Progenitor cell of endocrine pancreas (in vitro differentiated cells): ENCODE measurements around the gene RABAC1. TPM values are rescaled to one million over a fixed set of nuclear protein-coding genes. Genes with fewer than 3 reads are reported as not detected.

Experiments
- DNase-seq: peaks from one replicate; pipeline ENCODE4 v3.0.0; 2021; ENCODE audit warnings: low spot score; ENCODE audit not compliant: unreplicated experiment
- H3K27ac Mint-ChIP-seq: 2 replicates; pipeline ENCODE4 v1.8.0; 2021; ENCODE audit warnings: mild to moderate bottlenecking, moderate library complexity, mixed read lengths
- H3K27me3 Mint-ChIP-seq: 2 replicates; pipeline ENCODE4 v1.8.0; 2021; ENCODE audit warnings: mixed read lengths
- H3K36me3 Mint-ChIP-seq: 2 replicates; pipeline ENCODE4 v1.8.0; 2022; ENCODE audit warnings: mixed read lengths; ENCODE audit not compliant: insufficient read depth
- H3K4me1 Mint-ChIP-seq: 2 replicates; pipeline ENCODE4 v1.8.0; 2021; ENCODE audit warnings: low read depth, mixed read lengths
- H3K4me3 Mint-ChIP-seq: 2 replicates; pipeline ENCODE4 v1.8.0; 2021; ENCODE audit warnings: low read depth, mild to moderate bottlenecking, moderate library complexity, mixed read lengths
- H3K9me3 Mint-ChIP-seq: 2 replicates; pipeline ENCODE4 v1.8.0; 2021; ENCODE audit warnings: low read depth, mixed read lengths
- CTCF ChIP-seq: fragments of 200-600 bp; sonication (generic); IDR thresholded peaks from one replicate; pipeline ENCODE4 v1.5.0; 2021; ENCODE audit warnings: antibody characterized with exemption, mild to moderate bottlenecking; ENCODE audit not compliant: unreplicated experiment
- total RNA-seq: library from RNA; stranded (reverse); gene quantifications from 2 replicates; pipeline ENCODE4 v1.2.1, GENCODE V29; 2021

Gene RABAC1
- total RNA-seq, 1 donor from 2014 or later, result 86.6 TPM

DNA sequence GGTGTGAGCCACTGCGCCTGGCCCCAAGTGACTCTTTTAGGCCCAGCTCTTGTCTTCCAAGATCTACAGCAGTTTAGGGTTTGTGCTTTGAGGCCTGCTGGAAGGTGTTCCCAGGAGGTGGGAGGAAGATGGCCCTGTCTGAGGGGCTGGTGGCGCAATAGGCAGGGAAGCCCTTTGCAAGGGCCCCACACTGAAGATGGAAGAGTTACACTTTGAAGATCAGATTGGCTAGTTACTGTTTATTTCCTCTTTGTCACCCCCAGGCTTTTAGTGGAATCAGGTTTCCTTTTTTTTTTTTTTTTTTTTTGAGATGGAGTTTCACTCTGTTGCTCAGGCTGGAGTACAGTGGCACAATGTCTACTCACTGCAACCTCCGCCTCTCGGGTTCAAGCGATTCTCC is 1.9 kb upstream of the RABAC1 start:
- Mint-ChIP-seq H3K9me3 (no peaks in the 10 kb centered on the region), H3K4me1 (peaks cover 6% of the 10 kb centered on the region), H3K27ac (peak overlapping the region; percentile 16), H3K36me3 (peaks cover 1% of the 10 kb centered on the region), H3K4me3 (no peak overlapping the region), H3K27me3 (no peaks in the 10 kb centered on the region)
- TF ChIP-seq CTCF, result no peak
- no peak for DNase-seq

- TF ChIP-seq CTCF, result no peak
Measured at GRCh38 chr19:41958367-41959055, 610 bp downstream of the RABAC1 start.

GRCh38 chr19:41957838-41958366 is 1.2 kb downstream of the RABAC1 start:
- no peaks in the 10 kb centered on the region for H3K9me3 Mint-ChIP-seq
- H3K36me3 Mint-ChIP-seq, result peaks cover 1% of the 10 kb centered on the region
- H3K4me1 Mint-ChIP-seq, result peaks cover 6% of the 10 kb centered on the region
- TF ChIP-seq CTCF, result peak; percentile 86
- DNase-seq, result peak; percentile 60
- H3K4me3 Mint-ChIP-seq, result peak overlapping the region; percentile 83
- H3K27ac Mint-ChIP-seq, result peak overlapping the region; percentile 91
- no peaks in the 10 kb centered on the region for H3K27me3 Mint-ChIP-seq

More at GRCh38 chr19:41958367-41959055, 610 bp downstream of the RABAC1 start:
- Mint-ChIP-seq H3K9me3 (no peaks in the 10 kb centered on the region), H3K36me3 (peaks cover 1% of the 10 kb centered on the region), H3K4me3 (peak overlapping the region; percentile 83), H3K27me3 (no peaks in the 10 kb centered on the region), H3K27ac (peak overlapping the region; percentile 91), H3K4me1 (peaks cover 6% of the 10 kb centered on the region)
- peak; percentile 71 for DNase-seq

- TF ChIP-seq CTCF, result no peak
Measured at GRCh38 chr19:41957161-41957837, 1.8 kb downstream of the RABAC1 start.

DNA sequence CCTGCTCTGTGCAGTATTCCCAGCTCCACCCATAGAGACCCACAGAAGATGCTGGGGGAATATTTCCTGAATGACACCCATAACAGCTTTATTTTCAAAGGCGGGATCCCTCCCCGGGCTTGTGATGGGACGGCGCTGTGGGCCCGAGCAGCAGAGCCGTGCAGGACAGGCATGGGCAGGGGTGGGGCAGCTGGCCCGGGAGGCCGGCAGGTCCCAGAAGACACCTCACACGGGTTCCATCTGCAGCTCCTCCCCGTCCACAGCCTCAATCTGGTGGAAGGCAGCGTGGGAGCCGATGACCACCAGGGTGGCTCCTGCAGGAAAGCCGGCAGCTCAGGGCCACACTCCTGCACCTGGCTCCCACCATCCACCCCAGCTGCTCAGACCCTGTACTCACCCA is 2.5 kb downstream of the RABAC1 start:
- H3K4me1 Mint-ChIP-seq, result peaks cover 8% of the 10 kb centered on the region
- H3K4me3 Mint-ChIP-seq, result no peak overlapping the region
- no peaks in the 10 kb centered on the region for H3K27me3 Mint-ChIP-seq
- TF ChIP-seq CTCF, result no peak
- H3K9me3 Mint-ChIP-seq, result no peaks in the 10 kb centered on the region
- no peak overlapping the region for H3K27ac Mint-ChIP-seq
- DNase-seq, result no peak
- peaks cover 1% of the 10 kb centered on the region for H3K36me3 Mint-ChIP-seq

More at GRCh38 chr19:41957161-41957837, 1.8 kb downstream of the RABAC1 start:
- Mint-ChIP-seq H3K4me3 (peak overlapping the region; percentile 83), H3K4me1 (peaks cover 6% of the 10 kb centered on the region), H3K36me3 (peaks cover 1% of the 10 kb centered on the region), H3K27ac (peak overlapping the region; percentile 91), H3K27me3 (no peaks in the 10 kb centered on the region), H3K9me3 (no peaks in the 10 kb centered on the region)
- DNase-seq, result no peak
